Activated T-helper 17 cell treated with anti-CD3 and anti-CD28 coated beads, Interleukin-2, amount 50 U/mL, for 72 hours (primary cell): ENCODE data around the gene BCL3. TPM values are rescaled to one million over a fixed set of nuclear protein-coding genes. Genes with fewer than 3 reads are reported as not detected.

Source experiments
- ATAC-seq: fragments of 150-1000 bp; cut with Tn5 transposase; replicated peaks from 2 replicates; pipeline ENCODE4 v1.10.0; 2021; ENCODE audit warnings: mild to moderate bottlenecking, moderate library complexity
- H3K27ac Mint-ChIP-seq: one replicate; pipeline ENCODE4 v1.8.0; 2022; ENCODE audit warnings: mixed read lengths
- H3K27me3 Mint-ChIP-seq: one replicate; pipeline ENCODE4 v1.8.0; 2022; ENCODE audit warnings: mixed read lengths
- H3K36me3 Mint-ChIP-seq: one replicate; pipeline ENCODE4 v1.8.0; 2022; ENCODE audit warnings: low read depth, mild to moderate bottlenecking, mixed read lengths
- H3K4me1 Mint-ChIP-seq: one replicate; pipeline ENCODE4 v1.8.0; 2022; ENCODE audit warnings: mixed read lengths
- H3K4me3 Mint-ChIP-seq: one replicate; pipeline ENCODE4 v1.8.0; 2022; ENCODE audit warnings: mild to moderate bottlenecking, mixed read lengths
- H3K9me3 Mint-ChIP-seq: one replicate; pipeline ENCODE4 v1.8.0; 2022; ENCODE audit warnings: mixed read lengths
- total RNA-seq, 2 donors: library from RNA; stranded (reverse); gene quantifications; one replicate each; pipeline ENCODE4 v1.2.3, GENCODE V29; 2022

The BCL3 gene
- total RNA-seq, 2 donors from 2014 or later = 79.0 to 86.3 TPM

- H3K27ac Mint-ChIP-seq = no peak overlapping the region
Observed at GRCh38 chr19:44729516-44730033, 18.9 kb upstream of the BCL3 start.

GRCh38 chr19:44731081-44731480 is 17.4 kb upstream of the BCL3 start:
- H3K4me3 Mint-ChIP-seq = no peak overlapping the region
- H3K27ac Mint-ChIP-seq = no peak overlapping the region
- no peaks in the 10 kb centered on the region for H3K27me3 Mint-ChIP-seq
- H3K4me1 Mint-ChIP-seq = peaks cover 6% of the 10 kb centered on the region
- no peaks in the 10 kb centered on the region for H3K36me3 Mint-ChIP-seq
- ATAC-seq = no peak
- no peaks in the 10 kb centered on the region for H3K9me3 Mint-ChIP-seq

More at GRCh38 chr19:44729516-44730033, 18.9 kb upstream of the BCL3 start:
- Mint-ChIP-seq H3K27me3 (no peaks in the 10 kb centered on the region), H3K4me3 (no peak overlapping the region), H3K4me1 (peaks cover 9% of the 10 kb centered on the region), H3K9me3 (no peaks in the 10 kb centered on the region), H3K36me3 (no peaks in the 10 kb centered on the region)
- ATAC-seq = no peak

GRCh38 chr19:44731622-44732021 is 16.9 kb upstream of the BCL3 start:
- H3K36me3 Mint-ChIP-seq = no peaks in the 10 kb centered on the region
- ATAC-seq = no peak

GRCh38 chr19:44732235-44733014 is 16.1 kb upstream of the BCL3 start:
- H3K4me3 Mint-ChIP-seq = no peak overlapping the region
- peaks cover 6% of the 10 kb centered on the region for H3K4me1 Mint-ChIP-seq
- no peak for ATAC-seq
- H3K36me3 Mint-ChIP-seq = no peaks in the 10 kb centered on the region
- no peaks in the 10 kb centered on the region for H3K9me3 Mint-ChIP-seq
- no peak overlapping the region for H3K27ac Mint-ChIP-seq
- H3K27me3 Mint-ChIP-seq = no peaks in the 10 kb centered on the region

More at GRCh38 chr19:44731622-44732021, 16.9 kb upstream of the BCL3 start:
- no peaks in the 10 kb centered on the region for H3K9me3 Mint-ChIP-seq
- no peaks in the 10 kb centered on the region for H3K27me3 Mint-ChIP-seq
- peaks cover 6% of the 10 kb centered on the region for H3K4me1 Mint-ChIP-seq
- no peak overlapping the region for H3K27ac Mint-ChIP-seq
- H3K4me3 Mint-ChIP-seq = no peak overlapping the region

GRCh38 chr19:44734357-44734756 is 14.2 kb upstream of the BCL3 start:
- no peak overlapping the region for H3K27ac Mint-ChIP-seq
- no peak for ATAC-seq
- no peaks in the 10 kb centered on the region for H3K4me1 Mint-ChIP-seq
- H3K36me3 Mint-ChIP-seq = no peaks in the 10 kb centered on the region
- H3K9me3 Mint-ChIP-seq = no peaks in the 10 kb centered on the region
- no peak overlapping the region for H3K4me3 Mint-ChIP-seq
- no peaks in the 10 kb centered on the region for H3K27me3 Mint-ChIP-seq

- Mint-ChIP-seq H3K9me3 (no peaks in the 10 kb centered on the region), H3K4me1 (no peaks in the 10 kb centered on the region), H3K4me3 (no peak overlapping the region), H3K36me3 (no peaks in the 10 kb centered on the region), H3K27me3 (no peaks in the 10 kb centered on the region), H3K27ac (no peak overlapping the region)
- ATAC-seq = peak; percentile 31
Observed at GRCh38 chr19:44735011-44735410, 13.5 kb upstream of the BCL3 start.

GRCh38 chr19:44737238-44738071 is 11.1 kb upstream of the BCL3 start:
- Mint-ChIP-seq H3K4me1 (peaks cover 4% of the 10 kb centered on the region), H3K27ac (no peak overlapping the region), H3K27me3 (no peaks in the 10 kb centered on the region), H3K36me3 (no peaks in the 10 kb centered on the region), H3K9me3 (no peaks in the 10 kb centered on the region), H3K4me3 (no peak overlapping the region)
- peak; percentile 39 for ATAC-seq

- H3K9me3 Mint-ChIP-seq = no peaks in the 10 kb centered on the region
- H3K4me1 Mint-ChIP-seq = peaks cover 8% of the 10 kb centered on the region
- no peaks in the 10 kb centered on the region for H3K36me3 Mint-ChIP-seq
- no peak for ATAC-seq
- H3K27me3 Mint-ChIP-seq = no peaks in the 10 kb centered on the region
- H3K27ac Mint-ChIP-seq = no peak overlapping the region
- no peak overlapping the region for H3K4me3 Mint-ChIP-seq
Observed at GRCh38 chr19:44738136-44738535, 10.4 kb upstream of the BCL3 start.

GRCh38 chr19:44738603-44739558 is 9.6 kb upstream of the BCL3 start:
- ATAC-seq = no peak
- Mint-ChIP-seq H3K9me3 (no peaks in the 10 kb centered on the region), H3K27me3 (no peaks in the 10 kb centered on the region), H3K27ac (peak overlapping the region; percentile 22), H3K36me3 (no peaks in the 10 kb centered on the region), H3K4me1 (peaks cover 8% of the 10 kb centered on the region), H3K4me3 (no peak overlapping the region)

GRCh38 chr19:44740351-44740824 is 8.1 kb upstream of the BCL3 start:
- no peaks in the 10 kb centered on the region for H3K27me3 Mint-ChIP-seq
- H3K9me3 Mint-ChIP-seq = no peaks in the 10 kb centered on the region
- H3K4me3 Mint-ChIP-seq = no peak overlapping the region
- no peak overlapping the region for H3K27ac Mint-ChIP-seq
- ATAC-seq = no peak
- H3K4me1 Mint-ChIP-seq = peaks cover 8% of the 10 kb centered on the region
- H3K36me3 Mint-ChIP-seq = no peaks in the 10 kb centered on the region

GRCh38 chr19:44741258-44741731 is 7.2 kb upstream of the BCL3 start:
- H3K4me3 Mint-ChIP-seq = peak overlapping the region; percentile 40
- H3K9me3 Mint-ChIP-seq = no peaks in the 10 kb centered on the region
- ATAC-seq = peak; percentile 64
- H3K36me3 Mint-ChIP-seq = no peaks in the 10 kb centered on the region
- H3K4me1 Mint-ChIP-seq = peaks cover 17% of the 10 kb centered on the region
- H3K27ac Mint-ChIP-seq = peak overlapping the region; percentile 79
- H3K27me3 Mint-ChIP-seq = no peaks in the 10 kb centered on the region

- H3K27me3 Mint-ChIP-seq = no peaks in the 10 kb centered on the region
- H3K4me3 Mint-ChIP-seq = peak overlapping the region; percentile 40
- peaks cover 21% of the 10 kb centered on the region for H3K4me1 Mint-ChIP-seq
- H3K27ac Mint-ChIP-seq = peak overlapping the region; percentile 79
- no peaks in the 10 kb centered on the region for H3K36me3 Mint-ChIP-seq
- H3K9me3 Mint-ChIP-seq = no peaks in the 10 kb centered on the region
- ATAC-seq = peak; percentile 75
Observed at GRCh38 chr19:44741841-44742329, 6.6 kb upstream of the BCL3 start.

- Mint-ChIP-seq H3K9me3 (no peaks in the 10 kb centered on the region), H3K27ac (peak overlapping the region; percentile 79)
Observed at GRCh38 chr19:44742330-44743061, 6.0 kb upstream of the BCL3 start.

More at GRCh38 chr19:44742330-44743061, 6.0 kb upstream of the BCL3 start:
- Mint-ChIP-seq H3K36me3 (no peaks in the 10 kb centered on the region), H3K4me3 (peak overlapping the region; percentile 40), H3K27me3 (no peaks in the 10 kb centered on the region), H3K4me1 (peaks cover 21% of the 10 kb centered on the region)
- no peak for ATAC-seq
